ENCODE results near the gene TOP2A. TPM values are rescaled to one million over a fixed set of nuclear protein-coding genes. Genes with fewer than 3 reads are reported as not detected.

The TOP2A gene
- total and polyA plus RNA-seq, 10 donors = 5.5 to 37.5 (median 13.5) TPM

DNA sequence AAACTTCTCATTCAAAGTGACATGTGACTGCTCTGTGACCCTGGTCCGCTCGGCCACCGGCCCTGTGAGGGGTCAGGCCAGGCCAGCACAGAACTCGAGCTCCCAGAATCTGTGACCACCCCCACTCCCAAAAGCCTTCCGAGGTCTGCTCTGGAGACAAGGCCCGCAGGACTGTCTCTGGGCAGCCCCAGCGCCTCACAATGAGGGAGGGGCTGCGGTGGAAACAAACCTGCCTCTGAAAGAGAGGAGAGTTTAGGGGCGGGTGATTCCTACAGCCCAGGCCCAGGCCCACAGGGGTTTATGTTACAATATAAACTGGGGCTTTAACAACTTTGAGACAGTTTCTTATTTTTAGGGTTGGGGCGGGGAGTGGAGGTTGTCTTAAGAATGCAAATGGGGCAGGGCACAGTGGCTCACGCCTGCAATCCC is 45.4 kb upstream of the TOP2A start:
- Histone ChIP-seq H3K9me3 (no peaks in the 10 kb centered on the region), H3K27ac (peak overlapping the region in 7 of 8 donors; percentile 11 to 67 (median 45)), H3K4me3 (no peak overlapping the region), H3K4me1 (peaks cover 0 to 47% (median 24%) of the 10 kb centered on the region in 6 donors), H3K27me3 (replicated peaks in 1 of 7) (peaks cover 0 to 4% (median 0%) of the 10 kb centered on the region in 7 donors), H3K36me3 (peaks cover 0 to 9% (median under 1%) of the 10 kb centered on the region in 6 donors)
- TF ChIP-seq POLR2A (IDR thresholded peaks at IDR 0.05) = no peak
- TF ChIP-seq POLR2AphosphoS5 (IDR thresholded peaks at IDR 0.05) = peak; percentile 34 to 75 (median 73)
- WGBS, 5 donors = 64 to 79% (median 73%) methylated on average over 10 to 11 of the region's 11 CpGs
- intact Hi-C loops (cut with DNase I; ENCODE audit: low total_unique reads) = no loop called here
- no peak for DNase-seq

- H3K4me1 ChIP-seq = peaks cover 0 to 53% (median 29%) of the 10 kb centered on the region in 6 donors
- peaks cover 0 to 15% (median 4%) of the 10 kb centered on the region in 6 donors for H3K36me3 ChIP-seq
- H3K9me3 ChIP-seq = no peaks in the 10 kb centered on the region
- no peak for DNase-seq
- TF ChIP-seq, protein P1, sequence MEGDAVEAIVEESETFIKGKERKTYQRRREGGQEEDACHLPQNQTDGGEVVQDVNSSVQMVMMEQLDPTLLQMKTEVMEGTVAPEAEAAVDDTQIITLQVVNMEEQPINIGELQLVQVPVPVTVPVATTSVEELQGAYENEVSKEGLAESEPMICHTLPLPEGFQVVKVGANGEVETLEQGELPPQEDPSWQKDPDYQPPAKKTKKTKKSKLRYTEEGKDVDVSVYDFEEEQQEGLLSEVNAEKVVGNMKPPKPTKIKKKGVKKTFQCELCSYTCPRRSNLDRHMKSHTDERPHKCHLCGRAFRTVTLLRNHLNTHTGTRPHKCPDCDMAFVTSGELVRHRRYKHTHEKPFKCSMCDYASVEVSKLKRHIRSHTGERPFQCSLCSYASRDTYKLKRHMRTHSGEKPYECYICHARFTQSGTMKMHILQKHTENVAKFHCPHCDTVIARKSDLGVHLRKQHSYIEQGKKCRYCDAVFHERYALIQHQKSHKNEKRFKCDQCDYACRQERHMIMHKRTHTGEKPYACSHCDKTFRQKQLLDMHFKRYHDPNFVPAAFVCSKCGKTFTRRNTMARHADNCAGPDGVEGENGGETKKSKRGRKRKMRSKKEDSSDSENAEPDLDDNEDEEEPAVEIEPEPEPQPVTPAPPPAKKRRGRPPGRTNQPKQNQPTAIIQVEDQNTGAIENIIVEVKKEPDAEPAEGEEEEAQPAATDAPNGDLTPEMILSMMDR (IDR thresholded peaks at IDR 0.05 in 8 of 11, conservative IDR thresholded peaks at IDR 0.05 in 3 of 11) = no peak
- peak in 2 of 3 donors; percentile 19 to 68 for TF ChIP-seq POLR2AphosphoS5 (IDR thresholded peaks at IDR 0.05)
- no peak overlapping the region for H3K4me3 ChIP-seq
- peaks cover 0 to under 1% (median 0%) of the 10 kb centered on the region in 7 donors for H3K27me3 ChIP-seq (replicated peaks in 1 of 7)
- intact Hi-C loops (cut with DNase I; ENCODE audit: low total_unique reads) = no loop called here
- WGBS, 5 donors = 61 to 70% (median 67%) methylated on average over 5 to 9 of the region's 9 CpGs
- H3K27ac ChIP-seq = peak overlapping the region in 7 of 8 donors; percentile 2 to 67 (median 45)
Measured at GRCh38 chr17:40462343-40463121, 44.8 kb upstream of the TOP2A start.

GRCh38 chr17:40461732-40462342 is 44.1 kb upstream of the TOP2A start:
- H3K36me3 ChIP-seq = peaks cover 0 to 22% (median 8%) of the 10 kb centered on the region in 6 donors
- peaks cover 0 to 60% (median 33%) of the 10 kb centered on the region in 6 donors for H3K4me1 ChIP-seq
- intact Hi-C loops (cut with DNase I; ENCODE audit: low total_unique reads) = no loop called here
- WGBS, 5 donors = 60 to 81% (median 69%) methylated on average over 8 to 12 of the region's 12 CpGs
- TF ChIP-seq POLR2A (IDR thresholded peaks at IDR 0.05) (no peak), POLR2AphosphoS5 (IDR thresholded peaks at IDR 0.05) (peak in 1 of 3 donors; percentile 66)
- TF ChIP-seq, protein P1 (IDR thresholded peaks at IDR 0.05 in 8 of 11, conservative IDR thresholded peaks at IDR 0.05 in 3 of 11) = no peak
- no peaks in the 10 kb centered on the region for H3K9me3 ChIP-seq
- peak overlapping the region in 7 of 8 donors; percentile 2 to 67 (median 45) for H3K27ac ChIP-seq
- no peak for DNase-seq
- H3K27me3 ChIP-seq (replicated peaks in 1 of 7) = no peaks in the 10 kb centered on the region
- no peak overlapping the region for H3K4me3 ChIP-seq

DNA sequence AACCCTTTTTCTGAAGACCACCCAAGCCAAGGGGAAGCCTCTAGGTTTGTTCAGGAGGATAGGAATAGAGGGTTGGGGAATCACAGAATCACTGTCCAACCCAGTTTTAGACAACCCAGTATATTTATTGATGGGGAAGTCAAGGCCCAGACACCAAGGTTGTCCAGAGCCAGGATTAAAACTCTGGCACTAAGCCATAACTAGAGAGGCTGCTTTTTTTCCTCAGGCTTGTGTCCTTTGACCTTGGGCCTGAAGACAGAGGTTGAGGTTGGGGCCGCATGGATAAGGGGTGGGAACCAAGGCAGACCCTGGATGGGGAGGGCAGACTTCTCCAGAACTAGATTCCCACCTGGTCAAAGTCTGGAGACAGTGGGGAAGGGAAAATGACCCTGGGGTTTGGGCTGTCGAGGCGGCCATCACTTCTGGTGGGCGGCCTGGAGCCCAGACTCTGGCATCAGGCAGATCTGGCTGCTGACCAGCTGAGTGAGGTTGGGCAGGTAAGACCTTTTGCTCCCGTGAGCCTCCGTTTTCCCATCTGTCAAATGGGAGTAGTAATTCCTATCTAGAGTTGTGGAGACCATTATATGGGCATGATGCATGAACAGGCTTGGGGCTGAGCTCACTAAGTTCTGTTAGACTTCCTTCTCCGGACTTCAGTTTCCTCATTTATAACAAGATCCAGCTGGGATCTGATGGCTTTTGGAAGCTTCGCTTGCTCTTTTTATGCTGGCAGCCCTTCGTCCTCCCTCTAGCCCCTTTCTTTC is 43.5 kb upstream of the TOP2A start:
- Histone ChIP-seq H3K4me1 (peaks cover 0 to 67% (median 36%) of the 10 kb centered on the region in 6 donors), H3K27ac (peak overlapping the region in 7 of 8 donors; percentile 2 to 67 (median 43)), H3K27me3 (replicated peaks in 1 of 7) (no peaks in the 10 kb centered on the region), H3K4me3 (no peak overlapping the region), H3K9me3 (no peaks in the 10 kb centered on the region), H3K36me3 (peaks cover 0 to 29% (median 14%) of the 10 kb centered on the region in 6 donors)
- no peak for DNase-seq
- TF ChIP-seq, protein P1 (IDR thresholded peaks at IDR 0.05 in 8 of 11, conservative IDR thresholded peaks at IDR 0.05 in 3 of 11) = no peak
- TF ChIP-seq POLR2AphosphoS5 (IDR thresholded peaks at IDR 0.05) = peak in 1 of 3 donors; percentile 61
- intact Hi-C loops (cut with DNase I; ENCODE audit: low total_unique reads) = no loop called here
- 57 to 76% (median 73%) methylated on average over 6 to 9 of the region's 9 CpGs for WGBS, 5 donors
